ENCODE results near the gene DOCK11. TPM values are rescaled to one million over a fixed set of nuclear protein-coding genes. Genes with fewer than 3 reads are reported as not detected.
"Not testable (repeated sequence)": the region's sequence is repeated elsewhere in the genome, so short reads cannot be mapped to it uniquely, and the experiment has no call there.

Gene DOCK11
- total RNA-seq, 1 experiment from 2014 or later: 3.0 TPM

GRCh38 chrX:118583781-118584180, 88.2 kb downstream of the DOCK11 start:
- Histone ChIP-seq H3K27me3 (ENCODE audit: low read length) (no peaks in the 10 kb centered on the region), H3K27ac (ENCODE audit: low read length) (no peak overlapping the region), H3K36me3 (ENCODE audit: low read depth, low read length) (no peaks in the 10 kb centered on the region), H3F3A (ENCODE audit: low read length, unreplicated experiment) (no peaks in the 10 kb centered on the region), H3K79me2 (ENCODE audit: low read length) (no peaks in the 10 kb centered on the region), H3K9me3 (ENCODE audit: low read length) (no peaks in the 10 kb centered on the region), H3K9me2 (replicated peaks; ENCODE audit: low read length) (no peaks in the 10 kb centered on the region), H3K4me1 (ENCODE audit: insufficient read depth, low read length) (no peaks in the 10 kb centered on the region), H3K4me3 (ENCODE audit: low read length) (no peak overlapping the region), H2AFZ (ENCODE audit: low read length) (no peak overlapping the region), H3K4me2 (ENCODE audit: low read length) (no peak overlapping the region), H3K9ac (ENCODE audit: low read length) (no peak overlapping the region), H4K20me1 (ENCODE audit: low read length) (no peaks in the 10 kb centered on the region)
- POLR2A ChIA-PET (ENCODE audit: unreplicated experiment): no interaction called here
- ATAC-seq (no peak), DNase-seq (no peak)
- no TSS peak for BruUV-seq (replicated peaks)
- CTCF ChIA-PET: no interaction called here
- TF ChIP-seq EZH2phosphoT487 (IDR thresholded peaks at IDR 0.05; ENCODE audit: borderline replicate concordance, low read length): no peak
- intact Hi-C loops (cut with micrococcal nuclease): no loop called here

- no peak overlapping the region for H3K9ac ChIP-seq (ENCODE audit: low read length)
- ATAC-seq (no peak), DNase-seq (no peak)
- no peak overlapping the region for H3K4me2 ChIP-seq (ENCODE audit: low read length)
- ChIA-PET CTCF (no interaction called here), POLR2A (ENCODE audit: unreplicated experiment) (no interaction called here)
- H3K36me3 ChIP-seq (ENCODE audit: low read depth, low read length): no peaks in the 10 kb centered on the region
- no peak overlapping the region for H2AFZ ChIP-seq (ENCODE audit: low read length)
- no peaks in the 10 kb centered on the region for H3K4me1 ChIP-seq (ENCODE audit: insufficient read depth, low read length)
- TF ChIP-seq EZH2 (IDR thresholded peaks at IDR 0.05; ENCODE audit: low read length, unreplicated experiment) (no peak), EZH2phosphoT487 (IDR thresholded peaks at IDR 0.05; ENCODE audit: borderline replicate concordance, low read length) (no peak), CTCF (conservative IDR thresholded peaks at IDR 0.05; ENCODE audit: low read depth, low read length) (no peak)
- H3K9me3 ChIP-seq (ENCODE audit: low read length): no peaks in the 10 kb centered on the region
- H4K20me1 ChIP-seq (ENCODE audit: low read length): no peaks in the 10 kb centered on the region
- H3K27ac ChIP-seq (ENCODE audit: low read length): no peak overlapping the region
- H3K27me3 ChIP-seq (ENCODE audit: low read length): no peaks in the 10 kb centered on the region
- intact Hi-C loops (cut with micrococcal nuclease): no loop called here
- no peak overlapping the region for H3K4me3 ChIP-seq (ENCODE audit: low read length)
- no peaks in the 10 kb centered on the region for H3K9me2 ChIP-seq (replicated peaks; ENCODE audit: low read length)
- H3K79me2 ChIP-seq (ENCODE audit: low read length): no peaks in the 10 kb centered on the region
- BruUV-seq (replicated peaks): no TSS peak
- H3F3A ChIP-seq (ENCODE audit: low read length, unreplicated experiment): no peaks in the 10 kb centered on the region
Observed at GRCh38 chrX:118585296-118585695, 89.7 kb downstream of the DOCK11 start.

DNA sequence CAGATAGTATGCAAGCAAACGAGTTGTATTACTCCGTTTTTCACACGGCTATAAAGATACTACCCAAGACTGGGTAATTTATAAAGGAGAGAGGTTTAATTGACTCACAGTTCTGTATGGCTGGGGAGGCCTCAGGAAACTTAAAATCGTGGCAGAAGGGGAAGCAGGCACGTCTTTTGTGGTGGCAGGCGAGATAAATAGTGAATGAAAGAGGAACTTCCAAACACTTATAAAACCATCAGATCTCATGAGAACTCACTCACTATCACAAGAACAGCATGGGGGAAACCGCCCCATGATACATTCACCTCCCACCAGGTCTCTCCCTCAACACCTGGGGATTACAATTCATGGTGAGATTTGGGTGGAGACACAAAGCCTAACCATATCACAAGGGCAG, 90.6 kb downstream of the DOCK11 start:
- H3F3A ChIP-seq (ENCODE audit: low read length, unreplicated experiment); ATAC-seq; BruUV-seq (replicated peaks); DNase-seq; H3K4me3 ChIP-seq (ENCODE audit: low read length); H3K9me3 ChIP-seq (ENCODE audit: low read length); intact Hi-C loops (cut with micrococcal nuclease); H3K27me3 ChIP-seq (ENCODE audit: low read length); H4K20me1 ChIP-seq (ENCODE audit: low read length); CTCF ChIA-PET; H3K36me3 ChIP-seq (ENCODE audit: low read depth, low read length); H3K79me2 ChIP-seq (ENCODE audit: low read length); H3K4me1 ChIP-seq (ENCODE audit: insufficient read depth, low read length); H3K27ac ChIP-seq (ENCODE audit: low read length); POLR2A ChIA-PET (ENCODE audit: unreplicated experiment); H2AFZ ChIP-seq (ENCODE audit: low read length); H3K9me2 ChIP-seq (replicated peaks; ENCODE audit: low read length); H3K9ac ChIP-seq (ENCODE audit: low read length); H3K4me2 ChIP-seq (ENCODE audit: low read length): not testable (repeated sequence)

GRCh38 chrX:118588715-118589114, 93.1 kb downstream of the DOCK11 start:
- H3K9me3 ChIP-seq (ENCODE audit: low read length): no peaks in the 10 kb centered on the region
- H3K9ac ChIP-seq (ENCODE audit: low read length): no peak overlapping the region
- BruUV-seq (replicated peaks): no TSS peak
- ATAC-seq: no peak
- no peaks in the 10 kb centered on the region for H3K36me3 ChIP-seq (ENCODE audit: low read depth, low read length)
- DNase-seq: no peak
- H3K4me2 ChIP-seq (ENCODE audit: low read length): no peak overlapping the region
- H4K20me1 ChIP-seq (ENCODE audit: low read length): no peaks in the 10 kb centered on the region
- no peak overlapping the region for H3K4me3 ChIP-seq (ENCODE audit: low read length)
- intact Hi-C loops (cut with micrococcal nuclease): no loop called here
- no peaks in the 10 kb centered on the region for H3K9me2 ChIP-seq (replicated peaks; ENCODE audit: low read length)
- H2AFZ ChIP-seq (ENCODE audit: low read length): no peak overlapping the region
- ChIA-PET CTCF (no interaction called here), POLR2A (ENCODE audit: unreplicated experiment) (no interaction called here)
- H3K27ac ChIP-seq (ENCODE audit: low read length): no peak overlapping the region
- no peaks in the 10 kb centered on the region for H3K79me2 ChIP-seq (ENCODE audit: low read length)
- no peaks in the 10 kb centered on the region for H3K27me3 ChIP-seq (ENCODE audit: low read length)
- H3K4me1 ChIP-seq (ENCODE audit: insufficient read depth, low read length): no peaks in the 10 kb centered on the region
- no peak for TF ChIP-seq CTCF (conservative IDR thresholded peaks at IDR 0.05; ENCODE audit: low read depth, low read length)
- TF ChIP-seq EZH2 (IDR thresholded peaks at IDR 0.05; ENCODE audit: low read length, unreplicated experiment): no peak
- no peak for TF ChIP-seq EZH2phosphoT487 (IDR thresholded peaks at IDR 0.05; ENCODE audit: borderline replicate concordance, low read length)
- no peaks in the 10 kb centered on the region for H3F3A ChIP-seq (ENCODE audit: low read length, unreplicated experiment)
